ENCODE results near the gene CHST7. TPM values are rescaled to one million over a fixed set of nuclear protein-coding genes. Genes with fewer than 3 reads are reported as not detected.

Gene CHST7
- total and polyA plus RNA-seq, 2 of the 8 experiments (the other 6 are each of a cell fraction or from before 2014, with no cell fraction given): 7.9 to 14.1 TPM

DNA sequence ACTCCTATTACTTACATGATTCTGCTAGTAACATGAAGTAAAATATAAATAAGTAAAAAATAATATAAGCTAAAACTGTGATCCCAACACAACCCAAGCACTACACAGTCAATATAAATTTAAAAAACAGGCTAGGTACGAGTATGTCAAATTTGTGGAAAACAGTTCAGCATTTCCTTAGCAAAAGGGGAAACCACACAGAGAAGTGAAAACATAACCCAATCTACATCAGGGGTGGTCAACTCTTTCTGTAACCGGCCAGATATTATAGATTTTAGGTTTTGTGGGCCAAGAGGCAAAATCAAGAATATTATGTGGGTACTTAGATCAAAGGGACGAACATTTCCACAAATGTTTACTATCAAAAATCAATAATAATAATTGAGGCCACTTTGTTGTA, 70.1 kb downstream of the CHST7 start:
- no peak overlapping the region for H4K8ac ChIP-seq (ENCODE audit: extremely low read depth, insufficient read depth, low read length)
- H2BK15ac ChIP-seq (ENCODE audit: low read length): no peak overlapping the region
- FAIRE-seq: no peak
- H3K23me2 ChIP-seq (ENCODE audit: low read depth, low read length): no peaks in the 10 kb centered on the region
- H3K79me1 ChIP-seq (ENCODE audit: low read depth, low read length): no peaks in the 10 kb centered on the region
- no peaks in the 10 kb centered on the region for H4K20me1 ChIP-seq (replicated peaks in 1 of 2; ENCODE audit: control insufficient read depth in 1 of 2, insufficient read depth in 2 of 2, low read length in 2 of 2)
- H3K18ac ChIP-seq (ENCODE audit: extremely low read depth, low read length): no peak overlapping the region
- no peak overlapping the region for H3K56ac ChIP-seq (replicated peaks; ENCODE audit: insufficient read length, low read depth, low read length)
- no peak overlapping the region for H3K14ac ChIP-seq (ENCODE audit: insufficient read length)
- no peaks in the 10 kb centered on the region for H3K27me3 ChIP-seq (replicated peaks in 1 of 4; ENCODE audit: control insufficient read depth in 3 of 4, extremely low read depth in 1 of 4, insufficient read depth in 3 of 4, low read length in 3 of 4)
- H3K36me3 ChIP-seq (ENCODE audit: control insufficient read depth in 2 of 4, insufficient read depth in 4 of 4, low read length in 3 of 4): peaks cover 0 to 6% (median 0%) of the 10 kb centered on the region in 4 experiments; a peak in 2 of 8 replicates
- H4K91ac ChIP-seq (replicated peaks; ENCODE audit: insufficient read length, low read length): no peak overlapping the region
- no peak overlapping the region for H2AK5ac ChIP-seq (ENCODE audit: low read depth, low read length)
- TF ChIP-seq TAF7 (optimal IDR thresholded peaks at IDR 0.05; ENCODE audit: borderline replicate concordance, low read depth, low read length) (no peak), SUZ12 (IDR thresholded peaks at IDR 0.05; ENCODE audit: low read length) (no peak), JUND (IDR thresholded peaks at IDR 0.05; ENCODE audit: low read length) (no peak), CTBP2 (IDR thresholded peaks at IDR 0.05; ENCODE audit: borderline replicate concordance, insufficient read depth, insufficient read length, low read length) (no peak), SP4 (IDR thresholded peaks at IDR 0.05; ENCODE audit: low read length) (no peak), SIRT6 (IDR thresholded peaks at IDR 0.05; ENCODE audit: low read length) (no peak)
- TF ChIP-seq, protein P1, sequence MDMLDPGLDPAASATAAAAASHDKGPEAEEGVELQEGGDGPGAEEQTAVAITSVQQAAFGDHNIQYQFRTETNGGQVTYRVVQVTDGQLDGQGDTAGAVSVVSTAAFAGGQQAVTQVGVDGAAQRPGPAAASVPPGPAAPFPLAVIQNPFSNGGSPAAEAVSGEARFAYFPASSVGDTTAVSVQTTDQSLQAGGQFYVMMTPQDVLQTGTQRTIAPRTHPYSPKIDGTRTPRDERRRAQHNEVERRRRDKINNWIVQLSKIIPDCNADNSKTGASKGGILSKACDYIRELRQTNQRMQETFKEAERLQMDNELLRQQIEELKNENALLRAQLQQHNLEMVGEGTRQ (IDR thresholded peaks at IDR 0.05; ENCODE audit: low read length): no peak
- H3K79me2 ChIP-seq (ENCODE audit: control insufficient read depth in 1 of 2, insufficient read depth in 2 of 2, low read length in 2 of 2): no peaks in the 10 kb centered on the region
- H2AFZ ChIP-seq (ENCODE audit: low read length): no peak overlapping the region
- H3K4me2 ChIP-seq (ENCODE audit: insufficient read depth in 1 of 2, low read depth in 2 of 2, low read length in 2 of 2): no peak overlapping the region
- H3K9ac ChIP-seq (replicated peaks in 1 of 4; ENCODE audit: extremely low read depth in 1 of 4, low read depth in 3 of 4, low read length in 3 of 4): no peak overlapping the region
- H2BK120ac ChIP-seq (replicated peaks; ENCODE audit: low read depth, low read length): no peak overlapping the region
- H3K23ac ChIP-seq (ENCODE audit: insufficient read length): no peak overlapping the region
- H2BK5ac ChIP-seq (ENCODE audit: low read depth, low read length): no peak overlapping the region
- no peak overlapping the region for H4K5ac ChIP-seq (ENCODE audit: insufficient read length, low read depth, low read length)
- 96% methylated on average over 3 of the region's 3 CpGs; no CpG with 5 or more reads in 1 of the 2 experiments for WGBS, 2 experiments (ENCODE audit: extremely low coverage in 1 of 2, insufficient coverage in 1 of 2, insufficient read length in 1 of 2, insufficient replicate concordance in 2 of 2, low coverage in 1 of 2, low lambda C conversion rate in 2 of 2, missing lambda C conversion rate in 1 of 2)
- CTCF ChIA-PET (ENCODE audit: partially characterized antibody): no interaction called here
- no peak overlapping the region for H3K27ac ChIP-seq (ENCODE audit: low read depth, low read length)
- no peak overlapping the region for H3K4ac ChIP-seq (replicated peaks; ENCODE audit: insufficient read length, low read depth, low read length)
- peaks cover 0 to 12% (median 6%) of the 10 kb centered on the region in 4 experiments; a peak in 5 of 7 replicates for H3K4me1 ChIP-seq (replicated peaks in 1 of 4; ENCODE audit: control insufficient read depth in 3 of 4, insufficient read depth in 4 of 4, low read length in 3 of 4)
- H3K4me3 ChIP-seq (ENCODE audit: extremely low read depth in 1 of 4, insufficient read depth in 2 of 4, low read depth in 3 of 4, low read length in 4 of 4): no peak overlapping the region
- no peak overlapping the region for H2BK20ac ChIP-seq (ENCODE audit: low read length)
- H2BK12ac ChIP-seq (ENCODE audit: low read depth, low read length): no peak overlapping the region
- H3K9me3 ChIP-seq (ENCODE audit: insufficient read depth in 2 of 2, low read depth in 1 of 2, low read length in 1 of 2): no peaks in the 10 kb centered on the region
- DNase-seq (ENCODE audit: low read depth in 1 of 2, low spot score in 2 of 2): no peak
- POLR2A ChIA-PET (ENCODE audit: partially characterized antibody): no interaction called here

Data from H1 (cell line).